ENCODE measurements around the gene SLC25A43.

The SLC25A43 gene

DNA sequence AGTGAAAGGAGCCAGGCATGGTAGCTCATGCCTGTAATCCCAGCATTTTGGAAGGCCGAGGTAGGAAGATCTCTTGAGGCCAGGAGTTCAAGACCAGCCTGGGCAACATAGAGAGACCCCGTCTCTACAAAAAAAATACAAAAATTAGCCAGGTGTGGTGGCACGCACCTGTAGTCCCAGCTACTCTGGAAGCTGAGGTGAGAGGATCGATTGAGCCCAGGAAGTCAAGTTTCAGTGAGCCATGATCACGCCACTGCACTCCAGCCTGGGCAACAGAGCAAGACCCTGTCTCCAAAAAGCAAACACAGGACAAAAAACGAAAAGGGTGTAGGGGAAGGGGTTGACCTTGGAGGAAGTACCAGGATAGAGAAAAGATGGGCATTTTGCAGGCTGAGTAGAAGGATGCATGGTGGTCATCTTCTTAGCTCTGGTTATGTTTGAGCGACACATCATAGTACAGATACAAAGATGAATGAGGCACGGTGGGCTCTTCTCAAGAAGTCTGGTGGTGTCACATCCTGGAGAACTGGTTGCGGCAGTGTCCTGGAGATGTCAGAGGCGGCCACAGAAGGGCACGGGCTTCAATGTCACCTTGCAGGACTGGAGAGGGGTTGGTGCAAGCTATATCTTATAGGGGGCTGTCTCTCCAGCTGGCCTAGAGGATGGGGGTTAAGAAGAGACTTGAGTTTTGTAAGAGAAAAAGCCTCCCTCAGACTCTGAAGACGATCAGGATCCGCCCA is 101.1 kb downstream of the SLC25A43 start:
- no peak for DNase-seq (ENCODE audit: low spot score)

DNA sequence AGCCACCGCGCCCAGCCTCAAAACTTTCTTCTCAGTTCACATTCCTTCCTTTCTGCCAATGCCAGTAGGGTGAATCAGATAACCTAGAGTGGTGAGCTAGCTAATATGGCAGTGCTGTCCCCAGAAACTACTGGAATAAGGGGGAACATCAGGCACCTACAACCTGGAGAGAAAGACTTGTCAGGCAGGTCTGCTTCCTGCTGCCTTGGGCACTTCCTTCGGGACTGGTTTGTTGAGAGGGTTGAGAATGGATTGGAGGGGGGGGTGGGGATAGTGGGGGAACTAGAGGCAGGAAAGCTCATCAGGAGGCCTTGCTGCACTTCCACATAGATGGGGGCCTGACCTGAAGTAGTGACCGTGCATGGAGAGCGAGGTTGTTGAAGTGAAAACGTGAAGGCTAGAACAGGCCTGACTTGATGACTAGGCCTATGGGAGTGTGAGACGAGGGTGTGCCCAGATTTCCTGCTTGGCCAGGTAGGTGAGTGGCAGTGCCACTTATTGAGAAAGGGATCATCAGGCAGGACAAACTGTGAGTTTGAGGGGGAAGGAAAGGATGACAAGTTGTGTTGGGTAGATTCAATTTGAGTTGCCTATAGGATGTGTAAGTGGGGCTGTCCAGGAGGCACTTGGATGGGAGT is 102.5 kb downstream of the SLC25A43 start:
- DNase-seq (ENCODE audit: low spot score): no peak

DNA sequence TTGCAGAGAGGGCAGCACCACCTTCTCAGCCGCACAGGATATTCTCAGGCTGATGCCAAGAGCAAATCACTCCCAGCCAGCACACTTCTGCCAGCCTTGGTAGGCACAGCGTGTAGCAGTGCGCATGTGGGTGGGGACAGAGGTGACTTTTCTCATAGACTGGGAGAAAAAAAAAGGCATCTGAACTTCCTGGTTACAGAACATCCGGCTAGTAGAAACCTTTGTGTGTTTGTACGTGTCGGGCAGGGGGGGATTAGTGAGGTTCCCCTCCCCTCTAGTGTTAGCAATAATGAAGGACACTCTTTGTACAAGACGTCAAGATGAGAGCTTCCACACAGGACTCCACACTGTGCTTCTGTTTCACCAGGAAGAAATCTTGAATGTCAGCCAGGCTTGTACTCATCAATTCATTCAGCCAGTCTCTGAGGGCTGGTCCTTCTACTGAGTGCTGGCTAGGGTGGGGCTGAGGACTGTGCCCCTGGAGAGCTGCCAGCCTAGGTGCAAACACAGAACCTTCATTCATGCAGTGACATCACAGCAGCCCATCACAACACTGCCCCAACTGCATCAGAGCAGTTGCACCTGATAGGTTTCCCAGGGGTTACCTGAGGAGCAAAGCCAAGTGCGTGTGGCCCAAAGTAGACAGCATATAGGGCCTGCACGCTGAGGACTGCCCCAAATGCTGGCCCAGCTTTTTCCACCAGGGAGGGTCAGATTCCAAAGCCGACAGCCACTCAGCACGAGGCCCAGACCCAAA is 103.8 kb downstream of the SLC25A43 start:
- DNase-seq (ENCODE audit: low spot score): no peak

GRCh38 chrX:119503484-119503861 is 104.3 kb downstream of the SLC25A43 start:
- DNase-seq (ENCODE audit: low spot score): no peak
